Ureter (tissue), 1 donor: Measurements from ENCODE around the gene DLEC1. TPM values are rescaled to one million over a fixed set of nuclear protein-coding genes. Genes with fewer than 3 reads are reported as not detected.

Experiments used
- total RNA-seq: library from RNA; stranded (reverse); gene quantifications from one replicate; pipeline ENCODE4 v1.2.4, GENCODE V29; 2023
- donor health status: DM: yes; HTN: yes; CAD: no.

The DLEC1 gene
- total RNA-seq, 1 donor from 2014 or later, result 5.6 TPM

Other genes with a start within 250 kb of the DLEC1 start
- 68.4 TPM for gene CTDSPL, start 177.3 kb upstream of the DLEC1 start, total RNA-seq
- 46.4 TPM for gene VILL, start 48.4 kb upstream of the DLEC1 start, total RNA-seq
- gene PLCD1, start 9.6 kb upstream of the DLEC1 start, total RNA-seq, result 93.5 TPM
- gene ACAA1, start 97.9 kb downstream of the DLEC1 start, total RNA-seq, result 135 TPM
- gene MYD88, start 99.5 kb downstream of the DLEC1 start, total RNA-seq, result 44.6 TPM
- 51.3 TPM for gene OXSR1, start 126.3 kb downstream of the DLEC1 start, total RNA-seq
- 0.68 TPM for gene SLC22A13, start 226.6 kb downstream of the DLEC1 start, total RNA-seq
- not detected for gene SLC22A14, start 243.1 kb downstream of the DLEC1 start, total RNA-seq